Transverse colon (tissue), 4 donors: ENCODE results near the gene KRT14. TPM values are rescaled to one million over a fixed set of nuclear protein-coding genes. Genes with fewer than 3 reads are reported as not detected.

Experiments
- DNase-seq: peaks from one replicate; pipeline ENCODE4 v3.0.0-alpha.2; 2019
- H3K27ac ChIP-seq, 4 donors: fragments of 200-600 bp; sonication (generic); 2 replicates each; pipeline ENCODE4 v1.5.1; 2016 to 2018; ENCODE audit warnings: inconsistent platforms in 4 of 4
- H3K27me3 ChIP-seq: fragments of 200-600 bp; sonication (generic); 2 replicates; pipeline ENCODE4 v1.5.1; 2017; ENCODE audit warnings: inconsistent platforms
- H3K36me3 ChIP-seq, 4 donors: fragments of 200-600 bp; sonication (generic); 2 replicates each; pipeline ENCODE4 v1.5.1; 2017 to 2019; ENCODE audit warnings: inconsistent platforms in 4 of 4
- H3K4me1 ChIP-seq, 4 donors: fragments of 200-600 bp; sonication (generic); 2 replicates each; pipeline ENCODE4 v1.5.1; 2017 to 2020; ENCODE audit warnings: inconsistent platforms in 4 of 4
- H3K4me3 ChIP-seq, 4 donors: fragments of 200-600 bp; sonication (generic); 1 replicate in 1 of 4; 2 replicates in 3 of 4; pipeline versions ENCODE4 v1.5.1 to v1.6.1; 2017 to 2019; ENCODE audit warnings: inconsistent platforms in 4 of 4
- H3K9me3 ChIP-seq, 2 donors: fragments of 200-600 bp; sonication (generic); 2 replicates each; pipeline ENCODE4 v1.5.1; 2017 to 2019; ENCODE audit warnings: inconsistent platforms in 2 of 2
- CTCF ChIP-seq, 5 experiments: fragments of 200-600 bp in 3 of 5; fragments of 450-650 bp in 2 of 5; sonication (generic) in 3 of 5; IDR thresholded peaks; 1 replicate in 2 of 5; 2 replicates in 3 of 5; pipeline ENCODE4 v1.5.1; 2016 to 2017; ENCODE audit warnings: antibody characterized with exemption in 5 of 5, inconsistent platforms in 3 of 5, mild to moderate bottlenecking in 2 of 5, moderate library complexity in 1 of 5
- EP300 ChIP-seq: sonication (generic); formaldehyde crosslinking; IDR thresholded peaks from one replicate; pipeline ENCODE4 v1.6.1; 2017; ENCODE audit warnings: antibody characterized with exemption, low read depth
- POLR2A ChIP-seq: fragments of 450-650 bp; IDR thresholded peaks from one replicate; pipeline ENCODE4 v1.6.1; 2016; ENCODE audit warnings: antibody characterized with exemption, mild to moderate bottlenecking, moderate library complexity
- POLR2AphosphoS5 ChIP-seq, 3 donors: sonication (generic); formaldehyde crosslinking; IDR thresholded peaks; one replicate each; pipeline ENCODE4 v1.6.1; 2016; ENCODE audit warnings: antibody characterized with exemption in 3 of 3
- WGBS, 2 donors: methylation state at CpG; one replicate each; pipeline ENCODE4 v1.1.5; 2018; ENCODE audit warnings: low coverage in 1 of 2; 5-methylcytosine and 5-hydroxymethylcytosine counted together
- in situ Hi-C, 4 donors: fragments of 200-750 bp; cut with MboI; loops; one replicate each; pipeline versions ENCODE4 v1.15.0 to v1.15.1; 2017; ENCODE audit warnings: low sequenced_read_pairs in 3 of 4, low pct_ligation_motif_present in 1 of 4, low pct_unique_long_range_greater_than_20kb in 1 of 4
- intact Hi-C: fragments of 100-400 bp; cut with DNase I; formaldehyde crosslinking; loops from one replicate; pipeline ENCODE4 v1.15.1; 2023; ENCODE audit warnings: low total_unique reads
- total RNA-seq, 4 donors: library from RNA; depleted of rRNA; stranded (reverse); fragments of >200 nt; gene quantifications; one replicate each; pipeline ENCODE4 v1.1.0, GENCODE V29; 2016

KRT14 gene
- total RNA-seq, 4 donors from 2014 or later = 0.32 to 0.68 TPM; not detected in 2

DNA sequence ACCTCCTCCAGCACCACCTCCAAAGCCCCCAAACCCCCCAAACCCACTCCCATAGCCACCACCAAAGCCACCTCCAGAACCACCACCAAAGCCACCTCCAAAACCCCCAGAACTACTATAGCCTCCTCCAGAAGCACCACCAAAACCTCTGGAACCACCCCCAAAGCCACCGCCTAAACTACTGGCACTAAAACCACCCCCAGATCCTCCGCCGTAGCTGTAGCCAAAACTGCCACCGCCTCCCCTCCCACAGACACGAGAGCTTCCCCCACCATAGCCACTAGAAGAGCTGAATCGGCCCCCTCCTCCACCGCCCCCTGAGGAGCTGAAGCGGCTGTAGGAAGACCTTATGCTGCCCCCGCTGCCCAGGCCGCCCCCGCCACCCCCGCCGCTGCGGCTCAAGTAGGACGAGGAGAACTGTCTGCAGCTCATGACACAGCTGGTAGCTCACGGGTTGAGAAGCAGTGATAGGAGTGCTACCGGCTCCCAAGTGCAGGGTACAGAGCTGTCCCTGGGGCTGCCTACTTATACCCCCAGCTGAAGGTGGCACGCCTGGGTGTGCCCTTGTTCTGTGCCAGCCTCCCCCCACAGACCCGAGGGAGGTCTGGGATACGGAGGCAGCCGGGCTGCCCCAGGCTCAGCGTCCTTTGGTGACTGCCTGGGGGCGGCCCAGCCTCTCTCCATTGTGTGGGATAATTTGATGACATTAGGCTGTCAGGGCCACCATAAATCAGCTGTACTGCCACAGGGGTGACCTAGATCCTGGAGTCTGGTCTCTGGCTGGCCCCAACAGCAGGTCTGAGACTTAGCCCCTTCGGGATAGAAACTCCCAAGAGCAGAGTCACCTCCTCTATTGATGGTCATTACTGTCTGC is 14.9 kb downstream of the KRT14 start, which contains the start of gene KRT9:
Gene KRT9 (minus strand): TSS at position 499 of the 874 bp plus-strand sequence. CDS start 67 bp downstream, at position 432.
- Histone ChIP-seq H3K36me3 (no peaks in the 10 kb centered on the region), H3K4me3 (no peak within 1 kb of the TSS), H3K27ac (no peak within 1 kb of the TSS), H3K9me3 (no peaks in the 10 kb centered on the region), H3K27me3 (peaks cover 26% of the 10 kb centered on the region), H3K4me1 (no peaks in the 10 kb centered on the region)
- intact Hi-C loops = no loop called here
- no peak for TF ChIP-seq POLR2AphosphoS5 (IDR thresholded peaks at IDR 0.05)
- WGBS, 2 donors = 62% methylated on average over 23 of the region's 24 CpGs; no CpG with 5 or more reads in 1 of the 2 donors
- in situ Hi-C loops = no loop called here
- no peak for DNase-seq

GRCh38 chr17:41567317-41567716 is 19.4 kb downstream of the KRT14 start:
- H3K27me3 ChIP-seq = peaks cover 14% of the 10 kb centered on the region
- H3K4me1 ChIP-seq = no peaks in the 10 kb centered on the region
- DNase-seq = no peak
- 63 to 80% methylated on average over 3 to 6 of the region's 6 CpGs for WGBS, 2 donors
- in situ Hi-C loops (no loop called here), intact Hi-C loops (no loop called here)
- no peak for TF ChIP-seq CTCF (IDR thresholded peaks at IDR 0.05)
- TF ChIP-seq POLR2AphosphoS5 (IDR thresholded peaks at IDR 0.05) = no peak
- no peak for TF ChIP-seq EP300
- TF ChIP-seq POLR2A = no peak
- no peaks in the 10 kb centered on the region for H3K9me3 ChIP-seq
- no peak overlapping the region for H3K4me3 ChIP-seq
- H3K36me3 ChIP-seq = no peaks in the 10 kb centered on the region
- H3K27ac ChIP-seq = no peak overlapping the region

DNA sequence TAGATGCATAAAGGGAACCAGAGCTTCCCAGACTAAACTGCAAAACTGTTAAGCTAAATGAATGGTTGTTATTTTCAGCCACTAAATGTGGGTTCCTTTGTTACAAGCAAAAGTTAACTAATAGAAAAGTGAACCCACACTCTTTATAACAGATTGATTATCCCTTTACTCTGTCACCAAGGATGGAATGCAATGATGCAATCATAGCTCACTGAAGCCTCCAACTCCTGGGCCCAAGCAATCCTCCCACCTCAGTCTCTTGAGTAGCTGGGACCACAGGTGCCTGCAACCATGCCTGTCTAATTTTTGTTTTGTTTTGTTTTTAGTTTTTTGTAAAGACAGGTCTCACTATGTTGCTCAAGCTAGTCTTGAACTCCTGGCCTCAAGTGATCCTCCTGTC is 21.4 kb downstream of the KRT14 start:
- Histone ChIP-seq H3K36me3 (no peaks in the 10 kb centered on the region), H3K4me3 (no peak overlapping the region), H3K4me1 (no peaks in the 10 kb centered on the region), H3K27me3 (peaks cover 23% of the 10 kb centered on the region), H3K27ac (no peak overlapping the region), H3K9me3 (no peaks in the 10 kb centered on the region)
- intact Hi-C loops (no loop called here), in situ Hi-C loops (no loop called here)
- no peak for TF ChIP-seq POLR2A
- no peak for TF ChIP-seq CTCF (IDR thresholded peaks at IDR 0.05)
- TF ChIP-seq POLR2AphosphoS5 (IDR thresholded peaks at IDR 0.05) = no peak
- no peak for TF ChIP-seq EP300
- DNase-seq = no peak

- 18 to 38% methylated on average over 2 to 3 of the region's 3 CpGs for WGBS, 2 donors
- in situ Hi-C loops = no loop called here
Observed at GRCh38 chr17:41563607-41564170, 23.0 kb downstream of the KRT14 start.

More at GRCh38 chr17:41563607-41564170, 23.0 kb downstream of the KRT14 start:
- H3K36me3 ChIP-seq = no peaks in the 10 kb centered on the region
- TF ChIP-seq POLR2AphosphoS5 (IDR thresholded peaks at IDR 0.05) (no peak), EP300 (no peak), POLR2A (no peak), CTCF (IDR thresholded peaks at IDR 0.05) (no peak)
- H3K4me3 ChIP-seq = no peak overlapping the region
- H3K27me3 ChIP-seq = peaks cover 35% of the 10 kb centered on the region
- H3K4me1 ChIP-seq = no peaks in the 10 kb centered on the region
- no peak overlapping the region for H3K27ac ChIP-seq
- H3K9me3 ChIP-seq = no peaks in the 10 kb centered on the region
- intact Hi-C loops = no loop called here
- DNase-seq = no peak
